C4-2B (cell line): Measurements from ENCODE around the gene NPAS3.

Source experiments
- ZFX ChIP-seq: fragments of 450-650 bp; IDR thresholded peaks from 2 replicates; pipeline ENCODE4 v1.6.1; 2017
- TF ChIP-seq, protein P1 (sequence below): fragments of 450-650 bp; conservative IDR thresholded peaks from 2 replicates; pipeline ENCODE4 v1.5.1; 2017; ENCODE audit warnings: mild to moderate bottlenecking

DNA sequence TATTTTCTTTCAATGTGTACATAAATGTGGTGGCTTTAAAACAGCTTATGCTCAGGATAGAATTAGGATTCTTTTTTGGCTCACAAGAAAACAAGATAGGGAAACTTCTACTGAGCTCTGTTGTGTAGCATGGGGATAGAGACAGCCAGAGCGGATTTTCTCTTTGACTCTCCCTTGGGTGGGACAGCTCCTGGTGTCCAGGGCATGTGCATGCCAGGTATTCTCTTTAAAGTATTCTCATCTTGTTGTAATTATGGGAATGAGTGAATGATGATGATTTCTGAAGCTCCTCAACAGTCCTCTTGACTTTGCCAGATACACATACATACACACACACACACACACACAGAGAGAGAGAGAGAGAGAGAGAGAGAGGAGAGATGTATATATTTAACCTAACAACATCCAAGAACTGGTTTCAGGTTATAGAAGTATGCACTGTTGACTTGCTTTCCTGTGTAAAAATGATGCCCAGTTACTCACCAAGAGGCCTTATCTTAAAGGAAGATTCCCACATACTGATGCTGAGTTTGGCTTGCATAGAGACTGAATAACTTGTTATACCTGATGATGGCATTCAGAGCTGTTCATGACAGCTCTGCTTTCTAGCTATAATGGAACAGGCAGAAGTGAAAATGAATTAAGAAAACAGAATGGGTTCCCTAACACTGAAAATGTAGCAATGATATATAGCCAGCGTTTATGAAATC lies 624.7 kb downstream of the NPAS3 start:
- TF ChIP-seq, protein P1, sequence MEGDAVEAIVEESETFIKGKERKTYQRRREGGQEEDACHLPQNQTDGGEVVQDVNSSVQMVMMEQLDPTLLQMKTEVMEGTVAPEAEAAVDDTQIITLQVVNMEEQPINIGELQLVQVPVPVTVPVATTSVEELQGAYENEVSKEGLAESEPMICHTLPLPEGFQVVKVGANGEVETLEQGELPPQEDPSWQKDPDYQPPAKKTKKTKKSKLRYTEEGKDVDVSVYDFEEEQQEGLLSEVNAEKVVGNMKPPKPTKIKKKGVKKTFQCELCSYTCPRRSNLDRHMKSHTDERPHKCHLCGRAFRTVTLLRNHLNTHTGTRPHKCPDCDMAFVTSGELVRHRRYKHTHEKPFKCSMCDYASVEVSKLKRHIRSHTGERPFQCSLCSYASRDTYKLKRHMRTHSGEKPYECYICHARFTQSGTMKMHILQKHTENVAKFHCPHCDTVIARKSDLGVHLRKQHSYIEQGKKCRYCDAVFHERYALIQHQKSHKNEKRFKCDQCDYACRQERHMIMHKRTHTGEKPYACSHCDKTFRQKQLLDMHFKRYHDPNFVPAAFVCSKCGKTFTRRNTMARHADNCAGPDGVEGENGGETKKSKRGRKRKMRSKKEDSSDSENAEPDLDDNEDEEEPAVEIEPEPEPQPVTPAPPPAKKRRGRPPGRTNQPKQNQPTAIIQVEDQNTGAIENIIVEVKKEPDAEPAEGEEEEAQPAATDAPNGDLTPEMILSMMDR = no peak
- no peak for TF ChIP-seq ZFX
